Vagina (tissue), 2 donors: ENCODE measurements around the gene OR2F2. TPM values are rescaled to one million over a fixed set of nuclear protein-coding genes. Genes with fewer than 3 reads are reported as not detected.

Source experiments
- DNase-seq, 2 donors: peaks; one replicate each; pipeline ENCODE4 v3.0.0-alpha.2; 2017; ENCODE audit errors: extremely low spot score in 2 of 2
- H3K27ac ChIP-seq: fragments of 200-600 bp; sonication (generic); one replicate; pipeline ENCODE4 v1.5.1; 2019
- H3K27me3 ChIP-seq: fragments of 200-600 bp; sonication (generic); one replicate; pipeline ENCODE4 v1.5.1; 2019
- H3K36me3 ChIP-seq, 2 donors: fragments of 200-600 bp; sonication (generic); one replicate each; pipeline ENCODE4 v1.5.1; 2017 to 2019
- H3K4me1 ChIP-seq: fragments of 200-600 bp; sonication (generic); one replicate; pipeline ENCODE4 v1.5.1; 2019
- H3K4me3 ChIP-seq, 2 donors: fragments of 200-600 bp; sonication (generic); 1 replicate in 1 of 2; 2 replicates in 1 of 2; pipeline ENCODE4 v1.5.1; 2016 to 2019
- H3K9me3 ChIP-seq: fragments of 200-600 bp; sonication (generic); one replicate; pipeline ENCODE4 v1.5.1; 2019
- POLR2A ChIP-seq, 2 donors: fragments of 450-650 bp; IDR thresholded peaks; one replicate each; pipeline ENCODE4 v1.6.1; 2017; ENCODE audit warnings: antibody characterized with exemption in 2 of 2, mild to moderate bottlenecking in 2 of 2, moderate library complexity in 2 of 2
- POLR2AphosphoS5 ChIP-seq, 2 donors: sonication (generic); formaldehyde crosslinking; IDR thresholded peaks; one replicate each; pipeline ENCODE4 v1.9.0; 2017; ENCODE audit warnings: antibody characterized with exemption in 2 of 2, mild to moderate bottlenecking in 2 of 2, low read depth in 1 of 2; ENCODE audit not compliant: insufficient read depth in 1 of 2
- intact Hi-C: fragments of 100-400 bp; cut with DNase I; formaldehyde crosslinking; loops from one replicate; pipeline ENCODE4 v1.15.1; 2023
- total RNA-seq: library from RNA; depleted of rRNA; stranded (reverse); fragments of >200 nt; gene quantifications from one replicate; pipeline ENCODE4 v1.2.3, GENCODE V29; 2016
- TF ChIP-seq, protein P1 (sequence below), 3 experiments: fragments of 450-650 bp in 2 of 3; fragments of 200-600 bp in 1 of 3; sonication (generic) in 1 of 3; IDR thresholded peaks; one replicate each; pipeline ENCODE4 v1.5.1; 2017 to 2019; ENCODE audit warnings: antibody characterized with exemption in 3 of 3, mild to moderate bottlenecking in 2 of 3, moderate library complexity in 2 of 3

The OR2F2 gene
- total RNA-seq, 1 donor from 2014 or later: not detected

DNA sequence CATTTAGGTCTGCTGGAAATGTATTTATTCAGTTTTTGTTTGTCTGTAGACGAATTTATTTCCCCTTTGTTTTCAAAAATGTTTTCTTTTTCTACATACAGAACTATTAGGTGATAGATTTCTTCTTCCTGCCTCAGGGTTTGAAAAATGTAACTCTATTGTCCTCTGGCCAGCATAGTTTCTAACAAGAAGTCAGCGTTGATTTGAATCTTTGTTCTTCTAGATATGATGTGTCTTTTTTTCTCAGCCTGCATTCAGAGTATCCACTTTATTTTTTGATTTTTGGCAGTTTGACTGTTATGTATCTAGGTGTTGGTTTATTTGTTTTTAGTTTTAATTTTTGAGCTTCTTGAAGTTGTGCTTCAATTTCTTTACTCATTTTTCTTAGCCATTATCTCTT is 12.1 kb downstream of the OR2F2 start:
- TF ChIP-seq, protein P1, sequence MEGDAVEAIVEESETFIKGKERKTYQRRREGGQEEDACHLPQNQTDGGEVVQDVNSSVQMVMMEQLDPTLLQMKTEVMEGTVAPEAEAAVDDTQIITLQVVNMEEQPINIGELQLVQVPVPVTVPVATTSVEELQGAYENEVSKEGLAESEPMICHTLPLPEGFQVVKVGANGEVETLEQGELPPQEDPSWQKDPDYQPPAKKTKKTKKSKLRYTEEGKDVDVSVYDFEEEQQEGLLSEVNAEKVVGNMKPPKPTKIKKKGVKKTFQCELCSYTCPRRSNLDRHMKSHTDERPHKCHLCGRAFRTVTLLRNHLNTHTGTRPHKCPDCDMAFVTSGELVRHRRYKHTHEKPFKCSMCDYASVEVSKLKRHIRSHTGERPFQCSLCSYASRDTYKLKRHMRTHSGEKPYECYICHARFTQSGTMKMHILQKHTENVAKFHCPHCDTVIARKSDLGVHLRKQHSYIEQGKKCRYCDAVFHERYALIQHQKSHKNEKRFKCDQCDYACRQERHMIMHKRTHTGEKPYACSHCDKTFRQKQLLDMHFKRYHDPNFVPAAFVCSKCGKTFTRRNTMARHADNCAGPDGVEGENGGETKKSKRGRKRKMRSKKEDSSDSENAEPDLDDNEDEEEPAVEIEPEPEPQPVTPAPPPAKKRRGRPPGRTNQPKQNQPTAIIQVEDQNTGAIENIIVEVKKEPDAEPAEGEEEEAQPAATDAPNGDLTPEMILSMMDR (IDR thresholded peaks at IDR 0.05): no peak
- TF ChIP-seq POLR2A (IDR thresholded peaks at IDR 0.05) (no peak), POLR2AphosphoS5 (IDR thresholded peaks at IDR 0.05; ENCODE audit: insufficient read depth in 1 of 2, low read depth in 1 of 2) (no peak)
- Histone ChIP-seq H3K27me3 (no peaks in the 10 kb centered on the region), H3K4me3 (no peak overlapping the region), H3K27ac (no peak overlapping the region), H3K36me3 (no peaks in the 10 kb centered on the region), H3K4me1 (no peaks in the 10 kb centered on the region), H3K9me3 (no peaks in the 10 kb centered on the region)
- no peak for DNase-seq
- intact Hi-C loops: no loop called here

- intact Hi-C loops: no loop called here
Measured at GRCh38 chr7:143948733-143949132, 13.7 kb downstream of the OR2F2 start.

DNA sequence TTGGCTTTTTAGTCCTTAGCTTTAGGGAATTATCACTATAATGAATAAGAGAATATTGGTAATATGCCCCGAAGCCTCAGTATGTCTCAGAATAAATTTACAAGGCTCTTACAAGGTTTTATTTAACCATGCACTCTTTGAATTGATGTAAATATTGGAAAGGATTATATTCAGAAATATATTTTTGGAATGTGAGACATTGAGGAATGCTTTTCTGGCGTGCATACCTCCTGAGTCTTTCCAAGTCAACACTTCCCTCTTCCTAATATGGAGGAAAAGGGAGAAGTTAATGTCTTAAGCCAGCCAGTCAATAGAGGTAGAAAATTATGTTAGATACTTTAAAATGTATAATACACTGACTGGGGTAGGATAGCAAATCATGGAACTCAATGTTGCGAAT is 18.4 kb downstream of the OR2F2 start:
- no peak overlapping the region for H3K27ac ChIP-seq
- intact Hi-C loops: no loop called here

More at GRCh38 chr7:143948733-143949132, 13.7 kb downstream of the OR2F2 start:
- H3K9me3 ChIP-seq: no peaks in the 10 kb centered on the region
- H3K4me3 ChIP-seq: no peak overlapping the region
- DNase-seq: no peak
- H3K36me3 ChIP-seq: no peaks in the 10 kb centered on the region
- no peaks in the 10 kb centered on the region for H3K27me3 ChIP-seq
- H3K4me1 ChIP-seq: no peaks in the 10 kb centered on the region
- H3K27ac ChIP-seq: no peak overlapping the region
- TF ChIP-seq POLR2A (IDR thresholded peaks at IDR 0.05): no peak
- TF ChIP-seq, protein P1 (IDR thresholded peaks at IDR 0.05): no peak
- TF ChIP-seq POLR2AphosphoS5 (IDR thresholded peaks at IDR 0.05; ENCODE audit: insufficient read depth in 1 of 2, low read depth in 1 of 2): no peak

DNA sequence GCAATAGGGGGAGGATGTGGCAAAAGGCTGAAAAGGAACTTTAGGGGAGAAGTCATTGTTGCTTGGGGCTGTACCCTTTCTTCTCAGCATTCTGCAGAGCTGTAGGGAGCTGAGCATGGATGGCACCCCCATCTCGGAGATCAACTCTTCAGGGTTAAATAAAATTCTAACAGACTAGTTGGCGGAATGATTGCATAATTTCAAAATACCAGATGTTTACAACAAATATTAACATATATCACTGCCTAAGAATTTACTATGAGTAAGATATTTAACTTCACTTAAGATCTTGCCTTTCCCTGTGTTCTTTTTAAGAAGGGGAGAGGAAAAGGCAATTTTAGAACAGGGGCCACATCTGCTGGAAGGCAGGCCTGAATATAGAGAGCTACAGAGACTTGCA is 19.1 kb downstream of the OR2F2 start:
- no peaks in the 10 kb centered on the region for H3K36me3 ChIP-seq
- TF ChIP-seq, protein P1 (IDR thresholded peaks at IDR 0.05): no peak
- TF ChIP-seq POLR2AphosphoS5 (IDR thresholded peaks at IDR 0.05; ENCODE audit: insufficient read depth in 1 of 2, low read depth in 1 of 2) (no peak), POLR2A (IDR thresholded peaks at IDR 0.05) (no peak)
- no peaks in the 10 kb centered on the region for H3K9me3 ChIP-seq
- intact Hi-C loops: no loop called here
- H3K27ac ChIP-seq: no peak overlapping the region
- H3K4me1 ChIP-seq: no peaks in the 10 kb centered on the region
- no peaks in the 10 kb centered on the region for H3K27me3 ChIP-seq
- DNase-seq: no peak
- no peak overlapping the region for H3K4me3 ChIP-seq

More for the DNA sequence above, 18.4 kb downstream of the OR2F2 start:
- H3K36me3 ChIP-seq: no peaks in the 10 kb centered on the region
- no peaks in the 10 kb centered on the region for H3K9me3 ChIP-seq
- TF ChIP-seq POLR2AphosphoS5 (IDR thresholded peaks at IDR 0.05; ENCODE audit: insufficient read depth in 1 of 2, low read depth in 1 of 2) (no peak), POLR2A (IDR thresholded peaks at IDR 0.05) (no peak)
- TF ChIP-seq, protein P1 (IDR thresholded peaks at IDR 0.05): no peak
- no peaks in the 10 kb centered on the region for H3K4me1 ChIP-seq
- H3K27me3 ChIP-seq: no peaks in the 10 kb centered on the region
- DNase-seq: no peak
- H3K4me3 ChIP-seq: no peak overlapping the region

GRCh38 chr7:143954544-143954943 is 19.5 kb downstream of the OR2F2 start, which contains the start of gene OR2F1:
TSS of gene OR2F1 (plus strand) at chr7:143954844. CDS start at chr7:143959971, 5,127 bp downstream.
- TF ChIP-seq, protein P1 (IDR thresholded peaks at IDR 0.05): no peak
- no peak for TF ChIP-seq POLR2AphosphoS5 (IDR thresholded peaks at IDR 0.05; ENCODE audit: insufficient read depth in 1 of 2, low read depth in 1 of 2)
- no peak for TF ChIP-seq POLR2A (IDR thresholded peaks at IDR 0.05)
- no peaks in the 10 kb centered on the region for H3K27me3 ChIP-seq
- no peak for DNase-seq
- no peak within 1 kb of the TSS for H3K27ac ChIP-seq
- intact Hi-C loops: no loop called here
- no peaks in the 10 kb centered on the region for H3K9me3 ChIP-seq
- H3K4me1 ChIP-seq: no peaks in the 10 kb centered on the region
- no peaks in the 10 kb centered on the region for H3K36me3 ChIP-seq
- no peak within 1 kb of the TSS for H3K4me3 ChIP-seq
